ENCODE measurements around the gene CHI3L2.

The CHI3L2 gene

GRCh38 chr1:111256988-111257658 is 29.6 kb downstream of the CHI3L2 start:
- no peak for DNase-seq

- no peak for DNase-seq
Observed at GRCh38 chr1:111267801-111268508, 40.4 kb downstream of the CHI3L2 start.

- DNase-seq = no peak
Observed at GRCh38 chr1:111269825-111270406, 42.4 kb downstream of the CHI3L2 start.

- DNase-seq = no peak
Observed at GRCh38 chr1:111270771-111271463, 43.4 kb downstream of the CHI3L2 start.

- DNase-seq = no peak
Observed at GRCh38 chr1:111271464-111271801, 43.9 kb downstream of the CHI3L2 start.

GRCh38 chr1:111272081-111272480 is 44.6 kb downstream of the CHI3L2 start:
- DNase-seq = no peak

GRCh38 chr1:111274653-111275052 is 47.1 kb downstream of the CHI3L2 start:
- DNase-seq = peak; percentile 72

- DNase-seq = peak; percentile 68
Observed at GRCh38 chr1:111275079-111275478, 47.6 kb downstream of the CHI3L2 start.

- no peak for DNase-seq
Observed at GRCh38 chr1:111275780-111276433, 48.4 kb downstream of the CHI3L2 start.

- DNase-seq = no peak
Observed at GRCh38 chr1:111279144-111279543, 51.6 kb downstream of the CHI3L2 start.

GRCh38 chr1:111280267-111280666 is 52.8 kb downstream of the CHI3L2 start:
- DNase-seq = no peak

GRCh38 chr1:111281411-111281810 is 53.9 kb downstream of the CHI3L2 start:
- DNase-seq = no peak

GRCh38 chr1:111283838-111284237 is 56.3 kb downstream of the CHI3L2 start:
- DNase-seq = no peak

- DNase-seq = no peak
Observed at GRCh38 chr1:111285879-111286278, 58.4 kb downstream of the CHI3L2 start.

- no peak for DNase-seq
Observed at GRCh38 chr1:111286912-111287311, 59.4 kb downstream of the CHI3L2 start.

- no peak for DNase-seq
Observed at GRCh38 chr1:111289371-111289770, 61.9 kb downstream of the CHI3L2 start.

- no peak for DNase-seq
Observed at GRCh38 chr1:111290104-111290503, 62.6 kb downstream of the CHI3L2 start.

- DNase-seq = no peak
Observed at GRCh38 chr1:111290630-111291029, 63.1 kb downstream of the CHI3L2 start, which contains the start of gene CHIA. Gene CHIA, plus strand, starts transcription at chr1:111290851. Its CDS starts 19,617 bp downstream, at chr1:111310468.
